HepG2 (cell line): ENCODE results near the gene ZNF620. TPM values are rescaled to one million over a fixed set of nuclear protein-coding genes. Genes with fewer than 3 reads are reported as not detected.

ENCODE experiments used
- ARNT ChIP-seq: fragments of 450-650 bp; IDR thresholded peaks from 2 replicates; pipeline ENCODE4 v1.6.1; 2017
- DRAP1 ChIP-seq: IDR thresholded peaks from 2 replicates; pipeline ENCODE4 v1.6.1; 2016; ENCODE audit warnings: missing genetic modification reagents, missing compliant biosample characterization
- ERF ChIP-seq: IDR thresholded peaks from 2 replicates; pipeline ENCODE4 v1.6.1; 2018; ENCODE audit warnings: missing biosample characterization, missing genetic modification reagents
- HMG20A ChIP-seq: IDR thresholded peaks from 2 replicates; pipeline ENCODE4 v1.6.1; 2016; ENCODE audit warnings: borderline replicate concordance
- MATR3 ChIP-seq: sonication (generic); formaldehyde crosslinking; IDR thresholded peaks from 2 replicates; pipeline ENCODE4 v1.4.0; 2020; ENCODE audit warnings: missing genetic modification reagents
- MBNL3 ChIP-seq: fragments of 250-450 bp; sonication (Bioruptor Pico); conservative IDR thresholded peaks from 2 replicates; pipeline ENCODE4 v1.8.0; 2022; ENCODE audit warnings: mild to moderate bottlenecking, inconsistent platforms
- MIXL1 ChIP-seq: IDR thresholded peaks from 2 replicates; pipeline ENCODE4 v1.6.1; 2016
- MTERF4 ChIP-seq: sonication (generic); formaldehyde crosslinking; IDR thresholded peaks from 2 replicates; pipeline ENCODE4 v1.8.0; 2023; ENCODE audit warnings: mild to moderate bottlenecking, missing genetic modification reagents
- PHF20 ChIP-seq: sonication (generic); formaldehyde crosslinking; IDR thresholded peaks from 2 replicates; pipeline ENCODE4 v1.5.0; 2020; ENCODE audit warnings: mild to moderate bottlenecking, missing genetic modification reagents
- SNRNP70 ChIP-seq: fragments of 200-400 bp; formaldehyde crosslinking; IDR thresholded peaks from 2 replicates; pipeline ENCODE4 v1.6.1; 2017; ENCODE audit warnings: mild to moderate bottlenecking, low read depth, low read length, moderate library complexity
- SRSF1 ChIP-seq: fragments of 200-400 bp; formaldehyde crosslinking; optimal IDR thresholded peaks from 2 replicates; pipeline ENCODE3; 2017; ENCODE audit warnings: mild to moderate bottlenecking, low read depth, low read length, moderate library complexity
- ZBTB34 ChIP-seq: sonication (generic); formaldehyde crosslinking; IDR thresholded peaks from 2 replicates; pipeline ENCODE4 v1.8.0; 2022; ENCODE audit warnings: mild to moderate bottlenecking, missing genetic modification reagents
- ZHX1 ChIP-seq: sonication (generic); formaldehyde crosslinking; IDR thresholded peaks from 2 replicates; pipeline ENCODE4 v1.8.1; 2022; ENCODE audit warnings: low read depth, mild to moderate bottlenecking, missing genetic modification reagents
- ZNF12 ChIP-seq: sonication (generic); formaldehyde crosslinking; IDR thresholded peaks from 2 replicates; pipeline ENCODE4 v1.5.0; 2020; ENCODE audit warnings: missing genetic modification reagents
- ZNF143 ChIP-seq: sonication (generic); formaldehyde crosslinking; IDR thresholded peaks from 2 replicates; pipeline ENCODE4 v1.4.0; 2020; ENCODE audit warnings: missing genetic modification reagents
- ZNF513 ChIP-seq: sonication (generic); formaldehyde crosslinking; conservative IDR thresholded peaks from 2 replicates; pipeline ENCODE4 v1.5.0; 2020; ENCODE audit warnings: missing genetic modification reagents
- ZNF609 ChIP-seq: sonication (generic); formaldehyde crosslinking; IDR thresholded peaks from 2 replicates; pipeline ENCODE4 v1.4.0; 2020; ENCODE audit warnings: mild to moderate bottlenecking, missing genetic modification reagents, borderline replicate concordance
- ZNF737 ChIP-seq: sonication (generic); formaldehyde crosslinking; IDR thresholded peaks from 2 replicates; pipeline ENCODE4 v1.5.0; 2020; ENCODE audit warnings: missing genetic modification reagents, mild to moderate bottlenecking, borderline replicate concordance
- polyA plus RNA-seq, 8 experiments: library from polyadenylated mRNA; depleted of rRNA in 3 of 8; stranded (reverse) in 7 of 8; unstranded in 1 of 8; fragments of >200 nt; fragmentation: Illumina TruSeq in 4 of 8; extraction: Trizol in 4 of 8; gene quantifications; 2 replicates each; pipeline versions ENCODE4 v1.2.1 to v1.2.3, GENCODE V29; 2011 to 2016; ENCODE audit warnings: low read depth in 4 of 8, missing spikeins in 1 of 8, mixed read lengths in 1 of 8; ENCODE audit not compliant: insufficient read depth in 1 of 8
- total RNA-seq, 5 experiments: library from RNA; depleted of rRNA; stranded (reverse); fragments of >200 nt; fragmentation: Illumina TruSeq; extraction: Trizol; gene quantifications; 2 replicates each; pipeline ENCODE4 v1.2.3, GENCODE V29; 2016; ENCODE audit warnings: low read depth in 1 of 5

ZNF620 gene
- total and polyA plus RNA-seq, 2 of the 13 experiments (the other 11 are each of a cell fraction or from before 2014, with no cell fraction given) = 2.3 to 12.2 TPM

GRCh38 chr3:40524568-40525285 is 18.9 kb downstream of the ZNF620 start, which contains the start of gene ZNF621 (continued):
- peak; percentile 86 for TF ChIP-seq DRAP1 (CRISPR knock-in tag)
- no peak for TF ChIP-seq ZNF12 (CRISPR knock-in tag)
- no peak for TF ChIP-seq MIXL1 (CRISPR knock-in tag)
- no peak for TF ChIP-seq ARNT
- TF ChIP-seq ZNF737 (CRISPR knock-in tag) = no peak
- peak; percentile 80; the same call in 1 of the 2 replicates for TF ChIP-seq ZBTB34
- TF ChIP-seq HMG20A (CRISPR knock-in tag) = peak; percentile 23; the same call in 1 of the 2 replicates
- TF ChIP-seq MTERF4 (CRISPR knock-in tag) = no peak
- TF ChIP-seq MATR3 (CRISPR knock-in tag) = no peak
- no peak for TF ChIP-seq SRSF1
- peak; percentile 91 for TF ChIP-seq ERF (CRISPR knock-in tag)
- no peak for TF ChIP-seq MBNL3 (CRISPR knock-in tag)
- TF ChIP-seq ZNF143 (CRISPR knock-in tag) = peak; percentile 34; the same call in 1 of the 2 replicates
- TF ChIP-seq ZNF609 = peak; percentile 61
- peak; percentile 95 for TF ChIP-seq PHF20 (CRISPR knock-in tag)
- no peak for TF ChIP-seq ZNF513 (CRISPR knock-in tag)
- TF ChIP-seq SNRNP70 = no peak
- TF ChIP-seq ZHX1 (CRISPR knock-in tag) = peak; percentile 49; the same call in 1 of the 2 replicates
